ENCODE measurements around the gene OR4C16.

The OR4C16 gene, protein sequence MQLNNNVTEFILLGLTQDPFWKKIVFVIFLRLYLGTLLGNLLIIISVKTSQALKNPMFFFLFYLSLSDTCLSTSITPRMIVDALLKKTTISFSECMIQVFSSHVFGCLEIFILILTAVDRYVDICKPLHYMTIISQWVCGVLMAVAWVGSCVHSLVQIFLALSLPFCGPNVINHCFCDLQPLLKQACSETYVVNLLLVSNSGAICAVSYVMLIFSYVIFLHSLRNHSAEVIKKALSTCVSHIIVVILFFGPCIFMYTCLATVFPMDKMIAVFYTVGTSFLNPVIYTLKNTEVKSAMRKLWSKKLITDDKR

DNA sequence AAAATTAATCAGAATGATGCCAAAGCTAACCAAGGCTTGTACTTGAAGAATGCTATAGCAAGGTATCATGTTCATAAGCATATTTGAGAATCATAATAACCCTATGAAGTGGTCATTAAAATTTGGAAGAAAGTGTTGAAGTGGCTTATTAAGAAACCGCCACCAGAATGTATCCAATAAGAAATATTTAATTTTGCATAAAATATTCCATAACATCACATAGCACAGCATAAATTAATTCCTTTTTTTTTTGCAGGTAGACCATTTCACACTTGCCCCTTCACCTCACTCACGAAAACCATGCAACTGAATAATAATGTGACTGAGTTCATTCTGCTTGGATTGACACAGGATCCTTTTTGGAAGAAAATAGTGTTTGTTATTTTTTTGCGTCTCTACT is at the start of gene OR4C16:
Gene OR4C16, plus strand, starts transcription at position 301 of the 400 bp plus-strand sequence. Its CDS starts 0 bp downstream, at position 301.
- no peak for DNase-seq (ENCODE audit: low read depth)
- no peak within 1 kb of the TSS for H3K4me3 ChIP-seq (ENCODE audit: low read length)
- TF ChIP-seq, protein P1, sequence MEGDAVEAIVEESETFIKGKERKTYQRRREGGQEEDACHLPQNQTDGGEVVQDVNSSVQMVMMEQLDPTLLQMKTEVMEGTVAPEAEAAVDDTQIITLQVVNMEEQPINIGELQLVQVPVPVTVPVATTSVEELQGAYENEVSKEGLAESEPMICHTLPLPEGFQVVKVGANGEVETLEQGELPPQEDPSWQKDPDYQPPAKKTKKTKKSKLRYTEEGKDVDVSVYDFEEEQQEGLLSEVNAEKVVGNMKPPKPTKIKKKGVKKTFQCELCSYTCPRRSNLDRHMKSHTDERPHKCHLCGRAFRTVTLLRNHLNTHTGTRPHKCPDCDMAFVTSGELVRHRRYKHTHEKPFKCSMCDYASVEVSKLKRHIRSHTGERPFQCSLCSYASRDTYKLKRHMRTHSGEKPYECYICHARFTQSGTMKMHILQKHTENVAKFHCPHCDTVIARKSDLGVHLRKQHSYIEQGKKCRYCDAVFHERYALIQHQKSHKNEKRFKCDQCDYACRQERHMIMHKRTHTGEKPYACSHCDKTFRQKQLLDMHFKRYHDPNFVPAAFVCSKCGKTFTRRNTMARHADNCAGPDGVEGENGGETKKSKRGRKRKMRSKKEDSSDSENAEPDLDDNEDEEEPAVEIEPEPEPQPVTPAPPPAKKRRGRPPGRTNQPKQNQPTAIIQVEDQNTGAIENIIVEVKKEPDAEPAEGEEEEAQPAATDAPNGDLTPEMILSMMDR (conservative IDR thresholded peaks at IDR 0.05; ENCODE audit: low read length) = no peak

DNA sequence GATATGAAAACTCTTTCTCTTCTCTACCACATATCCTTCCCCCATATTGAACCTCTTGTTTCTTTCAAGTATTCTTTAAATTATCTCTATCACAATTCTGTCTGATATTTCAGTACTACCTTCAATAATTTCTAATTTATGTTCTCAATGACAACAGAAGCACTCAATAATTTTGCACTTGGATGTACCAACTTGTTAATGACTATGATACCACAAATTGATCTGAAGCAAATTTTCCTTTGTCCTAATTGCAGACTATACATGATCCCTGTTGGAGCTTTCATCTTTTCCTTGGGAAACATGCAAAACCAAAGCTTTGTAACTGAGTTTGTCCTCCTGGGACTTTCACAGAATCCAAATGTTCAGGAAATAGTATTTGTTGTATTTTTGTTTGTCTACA is 17.8 kb upstream of the OR4C16 start, which contains the start of gene OR4C15:
Gene OR4C15, plus strand, starts transcription at position 301 of the 400 bp plus-strand sequence. Its CDS starts 0 bp downstream, at position 301.
- no peak within 1 kb of the TSS for H3K4me3 ChIP-seq (ENCODE audit: low read length)
- TF ChIP-seq, protein P1 (conservative IDR thresholded peaks at IDR 0.05; ENCODE audit: low read length) = no peak
- DNase-seq (ENCODE audit: low read depth) = no peak

DNA sequence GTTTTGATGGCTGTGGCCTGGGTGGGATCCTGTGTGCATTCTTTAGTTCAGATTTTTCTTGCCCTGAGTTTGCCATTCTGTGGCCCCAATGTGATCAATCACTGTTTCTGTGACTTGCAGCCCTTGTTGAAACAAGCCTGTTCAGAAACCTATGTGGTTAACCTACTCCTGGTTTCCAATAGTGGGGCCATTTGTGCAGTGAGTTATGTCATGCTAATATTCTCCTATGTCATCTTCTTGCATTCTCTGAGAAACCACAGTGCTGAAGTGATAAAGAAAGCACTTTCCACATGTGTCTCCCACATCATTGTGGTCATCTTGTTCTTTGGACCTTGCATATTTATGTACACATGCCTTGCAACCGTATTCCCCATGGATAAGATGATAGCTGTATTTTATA is 620 bp downstream of the OR4C16 start:
- no peak for DNase-seq (ENCODE audit: low read depth)
- no peak overlapping the region for H3K4me3 ChIP-seq (ENCODE audit: low read length)
- TF ChIP-seq, protein P1 (conservative IDR thresholded peaks at IDR 0.05; ENCODE audit: low read length) = no peak

DNA sequence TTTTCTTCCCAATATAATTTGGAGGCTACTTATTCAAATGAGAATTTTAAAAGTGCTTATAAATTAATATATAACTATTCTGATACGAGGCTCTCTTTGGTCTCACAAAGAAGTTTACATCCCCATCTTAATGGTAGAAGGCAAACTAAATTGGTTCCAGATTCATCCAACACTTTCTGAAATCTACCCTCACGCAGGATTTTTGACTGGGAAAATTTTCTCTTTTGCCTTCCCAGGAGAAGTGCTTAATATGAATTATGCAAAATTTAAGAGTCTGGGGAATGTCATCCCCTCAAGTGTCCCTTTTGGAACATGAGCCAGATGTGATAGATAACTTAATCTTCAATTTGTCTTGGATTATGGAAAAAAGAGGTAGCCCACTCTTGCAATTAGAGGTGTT is 35.6 kb downstream of the OR4C16 start, which contains the start of gene OR4C11:
Gene OR4C11, minus strand, starts transcription at position 101 of the 400 bp plus-strand sequence. CDS start 3,272 bp downstream, outside the sequence.
- no peak for DNase-seq (ENCODE audit: low read depth)
- TF ChIP-seq, protein P1 (conservative IDR thresholded peaks at IDR 0.05; ENCODE audit: low read length) = no peak
- no peak within 1 kb of the TSS for H3K4me3 ChIP-seq (ENCODE audit: low read length)

All from AG10803 (cell line).